Activated CD8-positive, alpha-beta T cell treated with anti-CD3 and anti-CD28 coated beads, Interleukin-2, amount 10 ng/mL, durations not matched to agents 7 days and 5 days (primary cell): ENCODE results near the gene GABARAPL2. TPM values are rescaled to one million over a fixed set of nuclear protein-coding genes. Genes with fewer than 3 reads are reported as not detected.
A peak's percentile ranks its signal among the peaks of the same experiment; 100 is the strongest.

Experiments used
- ATAC-seq: fragments of 150-1000 bp; cut with Tn5 transposase; one replicate; pipeline ENCODE4 v1.10.0; 2021; ENCODE audit warnings: moderate library complexity
- CTCF ChIA-PET: fragments of 350-600 bp; sonication (Branson Sonifier 250); formaldehyde crosslinking; loops from one replicate; lab custom pipeline; 2021; ENCODE audit warnings: antibody characterized with exemption; lab: Charles Lee
- POLR2A ChIA-PET: fragments of 350-600 bp; sonication (Branson Sonifier 250); formaldehyde crosslinking; loops from one replicate; lab custom pipeline; 2021; ENCODE audit warnings: antibody characterized with exemption; lab: Charles Lee
- DNase-seq: peaks from one replicate; pipeline ENCODE4 v3.0.0-alpha.2; 2020
- H3K27ac Mint-ChIP-seq: one replicate; pipeline ENCODE4 v1.8.0; 2021; ENCODE audit warnings: mild to moderate bottlenecking, mixed read lengths
- H3K27me3 Mint-ChIP-seq: one replicate; pipeline ENCODE4 v1.8.0; 2021; ENCODE audit warnings: low read depth, mixed read lengths
- H3K36me3 Mint-ChIP-seq: one replicate; pipeline ENCODE4 v1.8.0; 2021; ENCODE audit warnings: low read depth, mixed read lengths
- H3K4me1 Mint-ChIP-seq: one replicate; pipeline ENCODE4 v1.8.0; 2021; ENCODE audit warnings: low read depth, mixed read lengths
- H3K4me3 Mint-ChIP-seq: one replicate; pipeline ENCODE4 v1.8.0; 2021; ENCODE audit warnings: mild to moderate bottlenecking, mixed read lengths
- H3K9me3 Mint-ChIP-seq: one replicate; pipeline ENCODE4 v1.8.0; 2022; ENCODE audit warnings: mixed read lengths; ENCODE audit not compliant: insufficient read depth
- total RNA-seq, 2 experiments: library from RNA; stranded (reverse); gene quantifications; one replicate each; pipeline ENCODE4 v1.2.3, GENCODE V29; 2021

GABARAPL2 gene
- total RNA-seq, 2 experiments from 2014 or later, result 57.3 to 59.6 TPM

DNA sequence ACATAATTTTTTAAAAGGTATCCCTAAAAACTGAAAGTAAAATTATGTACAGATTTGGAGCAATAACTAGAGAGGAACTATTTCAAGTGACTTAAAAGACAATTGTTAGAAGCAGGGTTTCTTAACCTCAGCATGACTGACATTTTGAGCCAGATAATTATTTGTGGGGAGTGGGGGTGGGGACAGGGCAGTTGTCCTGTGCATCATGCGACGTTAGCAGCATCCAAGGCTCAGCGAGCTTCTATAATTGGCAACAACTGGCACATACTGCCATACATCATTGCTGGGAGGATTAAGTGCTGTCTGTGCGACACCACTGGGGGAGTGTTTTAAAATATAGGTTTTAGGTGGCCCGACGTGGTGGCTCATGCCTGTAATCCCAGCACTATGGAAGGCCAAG lies 27.1 kb downstream of the GABARAPL2 start:
- POLR2A ChIA-PET, result interaction anchor here (1.1 kb wide), 1 partner anchor 30 kb away, joined by 5 read pairs; the partner anchor contains the start of gene ADAT1
- DNase-seq (no peak), ATAC-seq (no peak)
- H3K4me1 Mint-ChIP-seq, result peaks cover 13% of the 10 kb centered on the region
- H3K27me3 Mint-ChIP-seq, result no peaks in the 10 kb centered on the region
- H3K9me3 Mint-ChIP-seq, result no peaks in the 10 kb centered on the region
- H3K36me3 Mint-ChIP-seq, result peaks cover 17% of the 10 kb centered on the region
- CTCF ChIA-PET, result no interaction called here
- H3K4me3 Mint-ChIP-seq, result no peak overlapping the region
- no peak overlapping the region for H3K27ac Mint-ChIP-seq

DNA sequence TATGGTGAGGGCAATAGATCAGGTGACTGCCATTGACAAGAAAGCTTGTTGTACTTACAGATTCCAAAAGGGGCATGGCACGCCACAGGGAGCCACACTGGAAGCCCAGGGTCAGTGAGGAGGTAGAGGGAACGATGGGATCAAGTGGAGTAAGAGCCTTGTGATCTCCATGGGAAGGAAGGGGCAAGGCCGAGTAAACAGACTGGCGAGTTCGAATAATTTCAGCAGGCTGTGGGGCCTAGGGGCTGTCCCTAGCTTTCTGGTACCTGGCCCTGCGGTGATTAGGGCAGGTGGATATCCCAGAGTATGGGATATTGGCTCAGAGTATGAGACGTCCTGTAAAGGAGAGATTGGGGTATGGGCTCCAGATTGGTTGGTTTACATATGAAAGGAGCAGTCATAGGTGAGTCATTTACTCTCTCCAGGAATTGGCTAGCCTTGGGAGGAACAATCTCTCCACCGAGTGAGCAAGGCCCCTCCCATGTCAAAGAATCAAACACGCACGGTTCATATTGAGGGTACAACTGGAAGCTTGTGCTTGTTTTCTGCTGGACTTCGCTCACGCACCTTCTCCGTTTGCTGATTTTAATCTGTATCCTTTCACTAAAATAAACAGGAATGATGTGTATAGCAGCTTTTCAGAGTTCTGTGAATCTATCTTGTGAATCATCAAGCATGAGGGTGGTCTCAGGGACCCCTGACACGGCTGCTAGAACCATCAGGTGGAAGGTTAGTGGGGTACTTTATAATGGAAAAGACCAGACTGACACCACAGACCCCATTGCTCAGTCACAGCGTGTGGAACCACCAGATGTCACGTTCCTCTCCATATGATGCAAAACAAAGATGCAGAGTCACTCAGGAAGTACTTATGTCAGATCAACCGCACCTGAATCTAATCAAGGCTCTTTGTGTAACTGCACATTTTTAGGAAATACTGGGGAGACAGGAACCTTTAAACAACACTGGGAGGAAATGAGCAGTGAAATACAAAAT lies 27.9 kb downstream of the GABARAPL2 start:
- DNase-seq (peak; percentile 32), ATAC-seq (peak; percentile 44)
- H3K36me3 Mint-ChIP-seq, result peaks cover 17% of the 10 kb centered on the region
- H3K27ac Mint-ChIP-seq, result peak overlapping the region; percentile 71
- CTCF ChIA-PET, result no interaction called here
- H3K27me3 Mint-ChIP-seq, result no peaks in the 10 kb centered on the region
- peaks cover 13% of the 10 kb centered on the region for H3K4me1 Mint-ChIP-seq
- H3K4me3 Mint-ChIP-seq, result no peak overlapping the region
- POLR2A ChIA-PET, result interaction anchor here (1.1 kb wide), 1 partner anchor 29 kb away, joined by 5 read pairs; the partner anchor contains the start of gene ADAT1
- no peaks in the 10 kb centered on the region for H3K9me3 Mint-ChIP-seq

DNA sequence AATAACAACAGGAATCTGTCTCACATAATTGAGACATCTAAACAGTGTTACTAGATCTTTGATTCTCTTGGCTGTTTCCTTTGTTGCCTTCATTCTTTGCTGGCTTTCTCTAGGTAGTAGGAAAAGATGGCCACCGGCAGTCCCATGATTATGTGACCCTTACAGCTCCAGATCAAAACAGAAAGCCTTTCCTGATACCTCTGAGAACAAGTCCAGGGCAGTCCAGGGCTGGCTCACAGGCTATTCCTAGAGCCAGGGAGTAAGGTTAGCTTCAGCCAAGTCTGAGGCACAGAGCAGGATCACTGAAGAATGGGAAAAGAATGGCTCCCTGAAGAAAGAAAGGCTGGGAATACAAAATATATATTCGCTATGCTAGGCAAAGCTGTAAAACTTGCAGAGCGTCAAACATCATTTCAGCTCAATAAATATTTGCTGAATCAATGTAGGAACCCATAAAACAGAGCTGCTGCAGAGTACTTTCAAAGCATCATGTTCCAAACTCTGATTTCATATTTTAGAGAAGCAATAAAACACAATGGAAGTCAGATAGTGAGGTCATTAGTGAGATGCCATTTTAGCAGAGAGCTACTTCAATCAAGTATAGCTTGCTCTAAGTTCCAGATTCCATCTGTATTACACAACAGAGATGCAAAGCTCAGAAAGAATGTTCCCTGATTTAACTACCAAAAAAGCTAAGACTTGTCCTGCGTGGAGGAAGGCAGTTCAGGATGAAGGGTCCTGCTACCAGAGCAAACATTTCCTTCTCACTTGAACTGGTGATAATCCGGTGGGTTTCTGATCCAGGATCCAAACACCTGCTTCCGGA lies 33.5 kb downstream of the GABARAPL2 start:
- no peak overlapping the region for H3K4me3 Mint-ChIP-seq
- no peak overlapping the region for H3K27ac Mint-ChIP-seq
- peaks cover 5% of the 10 kb centered on the region for H3K9me3 Mint-ChIP-seq
- CTCF ChIA-PET, result interaction anchor here (1.9 kb wide), 1 partner anchor 135 kb away, joined by 6 read pairs; the partner anchor contains the start of gene TMEM170A
- POLR2A ChIA-PET, result no interaction called here
- DNase-seq (no peak), ATAC-seq (no peak)
- no peaks in the 10 kb centered on the region for H3K27me3 Mint-ChIP-seq
- peaks cover 5% of the 10 kb centered on the region for H3K4me1 Mint-ChIP-seq
- peaks cover 65% of the 10 kb centered on the region for H3K36me3 Mint-ChIP-seq

DNA sequence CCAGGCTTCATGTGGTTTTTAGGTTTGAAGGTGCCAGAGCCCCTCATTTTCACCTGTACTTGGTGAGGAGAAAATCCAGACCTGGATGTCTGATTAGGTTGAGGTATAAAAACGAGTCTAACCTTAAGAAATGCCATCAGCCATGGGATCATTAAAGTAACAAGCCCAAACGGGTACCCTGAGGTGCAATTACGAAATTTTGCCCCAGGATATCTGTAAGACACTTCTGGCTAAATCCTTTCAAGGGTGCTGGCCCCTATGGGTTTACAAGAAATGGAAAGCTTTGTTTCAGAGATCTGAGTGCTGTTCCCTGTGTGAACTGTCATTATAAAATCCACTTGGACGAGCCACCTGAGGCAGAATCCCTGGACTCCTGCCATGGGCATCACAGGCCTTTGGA lies 37.1 kb downstream of the GABARAPL2 start:
- Mint-ChIP-seq H3K4me3 (no peak overlapping the region), H3K27me3 (no peaks in the 10 kb centered on the region), H3K27ac (no peak overlapping the region), H3K9me3 (peaks cover 5% of the 10 kb centered on the region), H3K36me3 (peaks cover 55% of the 10 kb centered on the region), H3K4me1 (no peaks in the 10 kb centered on the region)
- DNase-seq (no peak), ATAC-seq (no peak)
- ChIA-PET POLR2A (no interaction called here), CTCF (no interaction called here)

DNA sequence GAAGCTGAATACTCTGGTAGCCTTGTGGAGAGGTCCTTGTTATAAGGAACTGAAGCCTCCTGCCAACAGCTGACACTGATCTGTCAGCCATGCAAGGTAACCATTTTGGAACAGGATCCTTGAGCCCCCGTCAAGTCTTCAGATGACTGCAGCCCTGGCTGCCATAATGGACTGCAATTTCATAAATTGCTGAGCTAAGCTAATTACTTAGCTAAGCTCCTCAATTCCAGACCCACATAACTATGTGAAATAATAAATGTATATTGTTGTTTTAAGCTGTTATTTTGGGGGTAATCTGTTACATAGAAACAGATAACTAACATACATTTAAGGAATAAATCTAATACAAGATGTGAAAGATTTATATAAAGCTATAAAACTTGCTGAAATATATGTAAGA lies 40.3 kb downstream of the GABARAPL2 start:
- H3K9me3 Mint-ChIP-seq, result peaks cover 5% of the 10 kb centered on the region
- H3K27ac Mint-ChIP-seq, result no peak overlapping the region
- ChIA-PET POLR2A (interaction anchor here (1.0 to 1.2 kb wide), 2 partner anchors 16 to 41 kb away, joined by 3 to 6 read pairs; partner anchors contain the start of genes ADAT1, KARS1 and TERF2IP), CTCF (interaction anchor here (1.3 kb wide), 1 partner anchor 30 kb away, joined by 4 read pairs; no protein-coding TSS in a partner anchor)
- H3K4me3 Mint-ChIP-seq, result no peak overlapping the region
- DNase-seq (no peak), ATAC-seq (no peak)
- H3K27me3 Mint-ChIP-seq, result no peaks in the 10 kb centered on the region
- no peaks in the 10 kb centered on the region for H3K4me1 Mint-ChIP-seq
- H3K36me3 Mint-ChIP-seq, result peaks cover 43% of the 10 kb centered on the region

DNA sequence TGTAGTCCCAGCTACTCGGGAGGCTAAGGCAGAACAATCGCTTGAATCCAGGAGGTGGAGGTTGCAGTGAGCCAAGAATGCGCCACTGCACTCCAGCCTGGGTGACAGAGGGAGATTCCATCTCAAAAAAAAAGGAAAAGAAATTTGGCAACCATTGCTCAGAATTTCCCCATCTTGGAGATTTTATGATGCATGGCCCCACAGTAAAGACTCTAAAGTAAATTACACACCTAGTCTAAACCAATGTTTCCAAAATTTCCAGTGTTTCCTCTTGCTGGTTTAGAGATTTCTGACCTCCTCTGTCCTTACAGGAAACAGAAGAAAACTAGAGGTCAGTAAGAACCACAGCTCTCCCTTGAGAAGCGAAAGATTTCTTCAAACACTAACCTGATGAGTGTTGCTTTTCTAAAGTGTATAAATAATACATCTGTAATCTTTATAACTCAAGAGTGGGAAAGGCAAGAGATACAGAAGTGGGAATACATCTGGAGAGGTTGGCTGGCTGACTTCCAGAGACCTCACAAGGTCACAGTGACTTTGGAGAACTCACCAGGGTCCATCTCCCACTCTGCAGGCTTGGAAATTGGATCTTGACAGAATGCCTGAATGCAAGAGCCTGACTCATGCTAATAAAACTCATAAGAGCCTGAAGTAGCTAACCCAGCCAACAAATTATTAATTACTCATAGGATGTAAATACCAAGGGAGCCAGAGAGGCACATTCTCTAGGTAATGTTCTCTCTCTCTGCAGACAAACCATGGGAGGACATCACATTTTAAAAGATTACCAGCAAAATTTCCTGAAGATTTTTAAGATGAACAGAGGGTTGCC lies 48.1 kb downstream of the GABARAPL2 start:
- H3K27ac Mint-ChIP-seq, result no peak overlapping the region
- H3K9me3 Mint-ChIP-seq, result no peaks in the 10 kb centered on the region
- ATAC-seq, result no peak
- ChIA-PET CTCF (interaction anchor here (0.7 to 0.9 kb wide), 2 partner anchors 97 to 150 kb away, joined by 3 read pairs; no protein-coding TSS in a partner anchor), POLR2A (interaction anchor here (2.0 kb wide), 1 partner anchor 33 kb away, joined by 4 read pairs; the partner anchor contains the start of genes KARS1 and TERF2IP)
- no peaks in the 10 kb centered on the region for H3K27me3 Mint-ChIP-seq
- DNase-seq, result no peak
- peaks cover 58% of the 10 kb centered on the region for H3K36me3 Mint-ChIP-seq
- H3K4me1 Mint-ChIP-seq, result peaks cover 9% of the 10 kb centered on the region
- no peak overlapping the region for H3K4me3 Mint-ChIP-seq

DNA sequence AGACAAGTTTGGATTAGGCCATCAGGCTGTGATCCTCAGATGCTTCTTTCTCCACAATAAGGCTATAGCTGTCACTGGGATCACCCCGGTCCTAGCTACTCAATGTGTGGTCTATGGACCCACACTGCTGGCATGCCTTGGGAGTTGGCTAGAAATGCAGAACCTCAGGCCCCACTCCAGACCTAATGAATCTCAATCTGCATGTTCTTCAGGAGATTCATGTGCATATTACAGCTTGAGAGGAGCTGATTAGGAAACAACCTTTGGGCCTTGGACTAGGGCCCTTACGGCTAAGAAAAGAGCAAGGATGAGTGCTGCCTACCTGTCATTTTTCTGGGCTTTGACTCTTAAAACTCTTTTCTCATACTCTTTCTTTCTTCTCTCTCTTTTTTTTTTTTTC lies 49.4 kb downstream of the GABARAPL2 start:
- ATAC-seq, result no peak
- Mint-ChIP-seq H3K36me3 (peaks cover 59% of the 10 kb centered on the region), H3K4me1 (peaks cover 14% of the 10 kb centered on the region), H3K27me3 (no peaks in the 10 kb centered on the region), H3K4me3 (no peak overlapping the region), H3K27ac (no peak overlapping the region), H3K9me3 (no peaks in the 10 kb centered on the region)
- ChIA-PET POLR2A (interaction anchor here (1.3 to 2.0 kb wide), 2 partner anchors 29 to 32 kb away, joined by 3 to 4 read pairs; partner anchors contain the start of genes KARS1 and TERF2IP), CTCF (interaction anchor here (0.6 to 0.9 kb wide), 2 partner anchors 25 to 33 kb away, joined by 3 read pairs; partner anchors contain the start of gene TERF2IP)
- DNase-seq, result no peak

DNA sequence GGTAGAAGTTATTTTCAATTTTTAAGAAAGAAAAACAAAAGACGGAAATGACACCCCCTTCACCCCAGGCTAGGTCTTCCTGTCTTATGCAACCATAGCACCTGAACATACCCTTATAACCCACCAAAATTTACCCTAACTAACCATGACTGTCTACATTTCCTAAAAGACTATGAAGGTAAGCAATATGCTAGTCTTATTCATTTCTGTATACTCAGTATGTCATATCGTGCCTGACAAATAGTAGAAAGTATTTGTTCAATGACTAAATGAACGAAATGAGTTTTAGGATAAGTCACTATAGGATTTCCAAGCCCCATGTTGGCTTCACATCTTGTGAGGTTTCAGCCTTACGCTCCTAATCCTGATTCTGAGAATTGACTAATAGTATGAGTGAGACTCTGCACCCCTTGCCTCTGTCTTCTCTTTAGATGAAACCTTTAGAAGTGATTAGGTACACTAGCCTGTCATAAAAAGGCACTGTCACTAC lies 50.4 kb downstream of the GABARAPL2 start:
- H3K27me3 Mint-ChIP-seq, result no peaks in the 10 kb centered on the region
- no peak for DNase-seq
- peak overlapping the region; percentile 79 for H3K27ac Mint-ChIP-seq
- peaks cover 23% of the 10 kb centered on the region for H3K4me1 Mint-ChIP-seq
- ATAC-seq, result peak; percentile 15
- no peak overlapping the region for H3K4me3 Mint-ChIP-seq
- ChIA-PET CTCF (interaction anchor here (0.6 kb wide), 1 partner anchor 52 kb away, joined by 3 read pairs; no protein-coding TSS in a partner anchor), POLR2A (interaction anchor here (2.0 kb wide), 1 partner anchor 31 kb away, joined by 4 read pairs; the partner anchor contains the start of genes KARS1 and TERF2IP)
- peaks cover 56% of the 10 kb centered on the region for H3K36me3 Mint-ChIP-seq
- H3K9me3 Mint-ChIP-seq, result no peaks in the 10 kb centered on the region

DNA sequence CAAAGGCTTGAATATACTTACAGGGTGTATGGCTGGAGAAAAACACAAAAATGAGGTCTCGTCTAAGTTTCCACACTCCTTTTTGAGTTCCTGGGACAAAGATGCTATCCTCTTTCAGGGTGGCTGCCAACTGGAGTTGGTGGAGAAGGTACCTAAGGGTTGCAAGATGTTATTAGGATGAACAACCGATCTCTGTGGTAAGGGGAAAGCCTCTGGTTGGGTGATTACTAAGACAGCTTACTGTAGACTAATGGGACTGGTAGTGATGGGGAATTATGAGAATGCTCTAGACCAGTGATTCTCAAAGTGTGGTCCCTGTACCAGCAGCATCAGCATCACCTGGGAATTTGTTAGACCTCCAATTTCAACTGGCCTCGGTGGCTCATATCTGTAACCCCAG lies 50.9 kb downstream of the GABARAPL2 start:
- H3K4me1 Mint-ChIP-seq, result peaks cover 29% of the 10 kb centered on the region
- DNase-seq (no peak), ATAC-seq (no peak)
- H3K36me3 Mint-ChIP-seq, result peaks cover 55% of the 10 kb centered on the region
- ChIA-PET CTCF (no interaction called here), POLR2A (no interaction called here)
- H3K27me3 Mint-ChIP-seq, result no peaks in the 10 kb centered on the region
- no peaks in the 10 kb centered on the region for H3K9me3 Mint-ChIP-seq
- no peak overlapping the region for H3K4me3 Mint-ChIP-seq
- H3K27ac Mint-ChIP-seq, result peak overlapping the region; percentile 79

DNA sequence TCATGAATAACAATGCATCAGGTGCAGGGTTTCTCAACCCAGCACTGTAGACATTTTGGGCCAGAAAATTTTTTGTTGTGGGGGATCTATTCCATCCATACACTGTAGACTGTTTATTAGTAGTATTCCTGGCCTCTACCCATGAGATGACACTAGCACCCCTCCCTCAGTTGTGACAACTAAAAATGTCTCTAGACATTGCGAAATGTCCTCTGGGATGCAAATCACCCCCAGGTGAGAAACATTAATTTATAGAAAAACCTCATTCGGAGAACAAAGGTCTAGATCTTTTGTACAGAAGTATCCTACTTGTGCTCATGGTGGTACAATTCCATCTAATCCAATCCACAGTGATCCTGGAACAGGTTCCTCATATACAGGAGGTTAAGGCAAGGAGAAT lies 52.6 kb downstream of the GABARAPL2 start:
- peaks cover 44% of the 10 kb centered on the region for H3K36me3 Mint-ChIP-seq
- POLR2A ChIA-PET, result interaction anchor here (0.6 kb wide), 1 partner anchor 19 kb away, joined by 4 read pairs; no protein-coding TSS in a partner anchor
- peak overlapping the region; percentile 5 for H3K27ac Mint-ChIP-seq
- no peak for DNase-seq
- peaks cover 33% of the 10 kb centered on the region for H3K4me1 Mint-ChIP-seq
- no peak for ATAC-seq
- H3K9me3 Mint-ChIP-seq, result no peaks in the 10 kb centered on the region
- no peaks in the 10 kb centered on the region for H3K27me3 Mint-ChIP-seq
- H3K4me3 Mint-ChIP-seq, result no peak overlapping the region
- CTCF ChIA-PET, result interaction anchor here (2.0 kb wide), 1 partner anchor 102 kb away, joined by 7 read pairs; no protein-coding TSS in a partner anchor
